GM06990 (cell line): Measurements from ENCODE around the gene C1QA.

Experiments used
- DNase-seq: peaks from one replicate; pipeline ENCODE4 v3.0.0-alpha.2; 2011; ENCODE audit not compliant: insufficient read length; ENCODE audit errors: extremely low read depth
- H3K27me3 ChIP-seq: replicated peaks from 2 replicates; pipeline ENCODE4 v1.6.0; 2011; ENCODE audit warnings: low read length; ENCODE audit not compliant: control insufficient read depth, insufficient read depth
- H3K36me3 ChIP-seq: 2 replicates; pipeline ENCODE4 v1.5.1; 2011; ENCODE audit warnings: low read length; ENCODE audit not compliant: control insufficient read depth, insufficient read depth
- H3K4me3 ChIP-seq: replicated peaks from 2 replicates; pipeline ENCODE4 v1.5.1; 2011; ENCODE audit warnings: low read depth, mild to moderate bottlenecking, control low read depth, low read length
- TF ChIP-seq, protein P1 (sequence below): IDR thresholded peaks from 2 replicates; pipeline ENCODE4 v1.5.1; 2011; ENCODE audit warnings: low read length, control low read depth, mild to moderate bottlenecking, inconsistent platforms; ENCODE audit not compliant: insufficient read depth, poor library complexity, severe bottlenecking

Gene C1QA

GRCh38 chr1:22637907-22638445 is 1.5 kb downstream of the C1QA start:
- Histone ChIP-seq H3K36me3 (no peaks in the 10 kb centered on the region), H3K4me3 (no peak overlapping the region), H3K27me3 (peaks cover 1% of the 10 kb centered on the region)
- no peak for DNase-seq
- TF ChIP-seq, protein P1, sequence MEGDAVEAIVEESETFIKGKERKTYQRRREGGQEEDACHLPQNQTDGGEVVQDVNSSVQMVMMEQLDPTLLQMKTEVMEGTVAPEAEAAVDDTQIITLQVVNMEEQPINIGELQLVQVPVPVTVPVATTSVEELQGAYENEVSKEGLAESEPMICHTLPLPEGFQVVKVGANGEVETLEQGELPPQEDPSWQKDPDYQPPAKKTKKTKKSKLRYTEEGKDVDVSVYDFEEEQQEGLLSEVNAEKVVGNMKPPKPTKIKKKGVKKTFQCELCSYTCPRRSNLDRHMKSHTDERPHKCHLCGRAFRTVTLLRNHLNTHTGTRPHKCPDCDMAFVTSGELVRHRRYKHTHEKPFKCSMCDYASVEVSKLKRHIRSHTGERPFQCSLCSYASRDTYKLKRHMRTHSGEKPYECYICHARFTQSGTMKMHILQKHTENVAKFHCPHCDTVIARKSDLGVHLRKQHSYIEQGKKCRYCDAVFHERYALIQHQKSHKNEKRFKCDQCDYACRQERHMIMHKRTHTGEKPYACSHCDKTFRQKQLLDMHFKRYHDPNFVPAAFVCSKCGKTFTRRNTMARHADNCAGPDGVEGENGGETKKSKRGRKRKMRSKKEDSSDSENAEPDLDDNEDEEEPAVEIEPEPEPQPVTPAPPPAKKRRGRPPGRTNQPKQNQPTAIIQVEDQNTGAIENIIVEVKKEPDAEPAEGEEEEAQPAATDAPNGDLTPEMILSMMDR, result no peak

- Histone ChIP-seq H3K4me3 (no peak overlapping the region), H3K36me3 (no peaks in the 10 kb centered on the region), H3K27me3 (peaks cover 1% of the 10 kb centered on the region)
- TF ChIP-seq, protein P1, result no peak
- no peak for DNase-seq
Observed at GRCh38 chr1:22638476-22639234, 2.2 kb downstream of the C1QA start.

DNA sequence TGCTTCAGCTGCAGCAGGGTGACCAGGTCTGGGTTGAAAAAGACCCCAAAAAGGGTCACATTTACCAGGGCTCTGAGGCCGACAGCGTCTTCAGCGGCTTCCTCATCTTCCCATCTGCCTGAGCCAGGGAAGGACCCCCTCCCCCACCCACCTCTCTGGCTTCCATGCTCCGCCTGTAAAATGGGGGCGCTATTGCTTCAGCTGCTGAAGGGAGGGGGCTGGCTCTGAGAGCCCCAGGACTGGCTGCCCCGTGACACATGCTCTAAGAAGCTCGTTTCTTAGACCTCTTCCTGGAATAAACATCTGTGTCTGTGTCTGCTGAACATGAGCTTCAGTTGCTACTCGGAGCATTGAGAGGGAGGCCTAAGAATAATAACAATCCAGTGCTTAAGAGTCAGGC is 2.9 kb downstream of the C1QA start:
- H3K36me3 ChIP-seq, result no peaks in the 10 kb centered on the region
- TF ChIP-seq, protein P1, result no peak
- H3K27me3 ChIP-seq, result peaks cover 1% of the 10 kb centered on the region
- no peak for DNase-seq
- H3K4me3 ChIP-seq, result no peak overlapping the region

DNA sequence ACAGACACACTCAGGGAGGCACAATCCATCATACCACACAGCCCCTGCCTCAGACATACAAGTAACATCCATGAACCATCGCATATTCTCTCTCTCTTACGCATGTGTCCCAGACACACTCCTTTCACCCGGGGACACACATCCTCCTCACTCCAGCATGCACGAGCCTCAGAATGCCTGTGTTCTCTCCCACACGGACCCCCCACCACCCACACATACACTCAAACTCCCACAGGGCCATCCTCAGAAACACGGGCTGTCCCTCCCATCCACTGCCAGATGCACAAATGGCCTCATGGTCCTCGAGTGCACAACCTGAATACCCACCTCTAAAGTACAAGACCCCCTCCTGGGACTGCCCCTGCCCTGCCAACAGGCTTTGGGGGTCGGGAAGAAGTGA is 4.8 kb downstream of the C1QA start:
- Histone ChIP-seq H3K36me3 (no peaks in the 10 kb centered on the region), H3K27me3 (no peaks in the 10 kb centered on the region; the same call in 1 of the 2 replicates), H3K4me3 (no peak overlapping the region)
- TF ChIP-seq, protein P1, result no peak
- no peak for DNase-seq

DNA sequence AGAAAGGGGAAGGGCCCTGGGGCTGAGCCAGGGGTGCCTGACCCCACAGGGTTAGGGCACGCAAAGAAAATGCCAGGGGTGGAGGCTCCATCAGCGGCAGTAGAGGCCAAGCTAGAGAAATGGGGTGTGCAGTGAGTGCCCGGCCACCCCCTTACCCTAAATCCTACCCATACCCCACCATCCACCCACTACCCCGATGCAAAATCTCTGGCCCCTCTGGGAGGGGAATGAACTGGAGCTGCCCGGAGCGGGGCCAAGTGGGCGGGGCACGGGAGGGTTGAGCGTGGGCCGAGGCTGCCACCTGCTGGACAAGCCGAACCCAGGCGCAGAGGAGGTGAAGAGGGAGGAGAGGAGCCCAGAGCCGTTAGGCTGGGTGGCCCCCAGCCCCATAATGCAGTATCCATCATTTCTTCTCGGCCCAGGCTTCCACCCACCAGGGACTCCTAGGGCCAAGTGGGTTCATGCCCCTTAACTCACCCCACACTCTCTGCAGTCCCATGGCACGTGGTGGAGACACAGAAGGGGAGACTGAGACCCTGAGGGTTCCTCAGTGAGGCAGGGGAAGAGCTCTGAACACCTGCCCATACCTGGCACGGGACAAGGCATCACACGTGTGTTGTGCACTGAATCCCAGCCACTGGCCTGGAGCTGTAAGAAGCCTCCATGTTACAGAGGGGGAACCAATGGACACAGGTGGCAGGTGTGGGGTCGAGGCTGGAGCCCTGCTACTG is 5.6 kb downstream of the C1QA start:
- DNase-seq, result peak; percentile 47
- TF ChIP-seq, protein P1, result peak; percentile 92
- H3K4me3 ChIP-seq, result no peak overlapping the region
- H3K27me3 ChIP-seq, result no peaks in the 10 kb centered on the region; the same call in 1 of the 2 replicates
- H3K36me3 ChIP-seq, result no peaks in the 10 kb centered on the region
